ENCODE results near the gene SLC35G3. TPM values are rescaled to one million over a fixed set of nuclear protein-coding genes. Genes with fewer than 3 reads are reported as not detected.

SLC35G3 gene
- total and polyA plus RNA-seq, 4 donors = 0.04 TPM; not detected in 3

GRCh38 chr17:35149941-35150340, 44.3 kb downstream of the SLC35G3 start:
- no peak overlapping the region for H3K27ac ChIP-seq (ENCODE audit: low read depth in 1 of 2, low read length in 1 of 2)
- H3K27me3 ChIP-seq (ENCODE audit: control insufficient read depth in 3 of 3, insufficient read depth in 3 of 3, low read length in 2 of 3) = peaks cover 0 to 6% (median 3%) of the 10 kb centered on the region in 3 donors
- no peak for TF ChIP-seq CTCF (IDR thresholded peaks at IDR 0.05; ENCODE audit: control extremely low read depth, extremely low read depth)
- WGBS, 2 donors = 94 to 96% methylated on average over 11 of the region's 11 CpGs
- H3K9ac ChIP-seq (ENCODE audit: insufficient read depth in 1 of 2, low read length in 2 of 2) = no peak overlapping the region
- H3K4me1 ChIP-seq (ENCODE audit: control insufficient read depth in 5 of 5, insufficient read depth in 5 of 5, low read length in 5 of 5) = peaks cover 0 to 17% (median 3%) of the 10 kb centered on the region in 5 donors
- no peak for ATAC-seq (ENCODE audit: insufficient read depth, low FRiP score)
- no peak overlapping the region for H3K4me3 ChIP-seq
- no peak for DNase-seq
- H3K36me3 ChIP-seq (ENCODE audit: control insufficient read depth in 4 of 4, insufficient read depth in 4 of 4, low read length in 4 of 4) = peaks cover 0 to 3% (median 0%) of the 10 kb centered on the region in 4 donors
- H3K9me3 ChIP-seq (ENCODE audit: control insufficient read depth in 4 of 4, insufficient read depth in 3 of 4, low read length in 3 of 4) = no peaks in the 10 kb centered on the region

GRCh38 chr17:35148144-35148543, 46.0 kb downstream of the SLC35G3 start:
- peaks cover 0 to 12% (median 3%) of the 10 kb centered on the region in 5 donors for H3K4me1 ChIP-seq (ENCODE audit: control insufficient read depth in 5 of 5, insufficient read depth in 5 of 5, low read length in 5 of 5)
- peak overlapping the region in 1 of 2 donors; percentile 94 for H3K27ac ChIP-seq (ENCODE audit: low read depth in 1 of 2, low read length in 1 of 2)
- 59 to 61% methylated on average over 9 of the region's 9 CpGs for WGBS, 2 donors
- H3K9me3 ChIP-seq (ENCODE audit: control insufficient read depth in 4 of 4, insufficient read depth in 3 of 4, low read length in 3 of 4) = no peaks in the 10 kb centered on the region
- H3K9ac ChIP-seq (ENCODE audit: insufficient read depth in 1 of 2, low read length in 2 of 2) = no peak overlapping the region
- TF ChIP-seq CTCF (IDR thresholded peaks at IDR 0.05; ENCODE audit: control extremely low read depth, extremely low read depth) = no peak
- H3K4me3 ChIP-seq = no peak overlapping the region
- H3K36me3 ChIP-seq (ENCODE audit: control insufficient read depth in 4 of 4, insufficient read depth in 4 of 4, low read length in 4 of 4) = no peaks in the 10 kb centered on the region
- H3K27me3 ChIP-seq (ENCODE audit: control insufficient read depth in 3 of 3, insufficient read depth in 3 of 3, low read length in 2 of 3) = peaks cover 0 to 7% (median 3%) of the 10 kb centered on the region in 3 donors
- DNase-seq (no peak), ATAC-seq (ENCODE audit: insufficient read depth, low FRiP score) (no peak)

- H3K36me3 ChIP-seq (ENCODE audit: control insufficient read depth in 4 of 4, insufficient read depth in 4 of 4, low read length in 4 of 4) = no peaks in the 10 kb centered on the region
- peak within 1 kb of the TSS in 1 of 2 donors; percentile 94 for H3K27ac ChIP-seq (ENCODE audit: low read depth in 1 of 2, low read length in 1 of 2)
- no peak for TF ChIP-seq CTCF (IDR thresholded peaks at IDR 0.05; ENCODE audit: control extremely low read depth, extremely low read depth)
- peaks cover 0 to 6% (median under 1%) of the 10 kb centered on the region in 5 donors for H3K4me1 ChIP-seq (ENCODE audit: control insufficient read depth in 5 of 5, insufficient read depth in 5 of 5, low read length in 5 of 5)
- WGBS, 2 donors = 77 to 79% methylated on average over 4 of the region's 4 CpGs
- ATAC-seq (ENCODE audit: insufficient read depth, low FRiP score) (no peak), DNase-seq (no peak)
- no peak within 1 kb of the TSS for H3K9ac ChIP-seq (ENCODE audit: insufficient read depth in 1 of 2, low read length in 2 of 2)
- peaks cover 0 to 3% (median 2%) of the 10 kb centered on the region in 3 donors for H3K27me3 ChIP-seq (ENCODE audit: control insufficient read depth in 3 of 3, insufficient read depth in 3 of 3, low read length in 2 of 3)
- no peak within 1 kb of the TSS for H3K4me3 ChIP-seq
- no peaks in the 10 kb centered on the region for H3K9me3 ChIP-seq (ENCODE audit: control insufficient read depth in 4 of 4, insufficient read depth in 3 of 4, low read length in 3 of 4)
Measured at GRCh38 chr17:35147375-35147905, 46.8 kb downstream of the SLC35G3 start, which contains the start of gene UNC45B. TSS of gene UNC45B (plus strand) at chr17:35147817. CDS start at chr17:35148264, 447 bp downstream.
